SK-N-SH (cell line): ENCODE measurements around the gene MSI1.

Experiments used
- CHD2 ChIP-seq: fragments of 150-350 bp; IDR thresholded peaks from 2 replicates; pipeline ENCODE4 v1.6.1; 2018; ENCODE audit warnings: low read length; ENCODE audit not compliant: partially characterized antibody
- CTCF ChIP-seq: fragments of 200-600 bp; sonication (generic); IDR thresholded peaks from 2 replicates; pipeline ENCODE4 v1.6.1; 2017; ENCODE audit warnings: antibody characterized with exemption, mild to moderate bottlenecking, moderate library complexity
- EZH2phosphoT487 ChIP-seq: fragments of 200-600 bp; sonication (generic); IDR thresholded peaks from 2 replicates; pipeline ENCODE4 v1.6.1; 2017; ENCODE audit warnings: low read depth, mixed run types, mild to moderate bottlenecking, antibody characterized with exemption, moderate library complexity, borderline replicate concordance
- FOXM1 ChIP-seq: IDR thresholded peaks from 2 replicates; pipeline ENCODE4 v1.4.0; 2012; ENCODE audit warnings: low read depth, mild to moderate bottlenecking
- GABPA ChIP-seq: IDR thresholded peaks from 2 replicates; pipeline ENCODE4 v1.4.0; 2012; ENCODE audit warnings: low read depth, mild to moderate bottlenecking
- MAX ChIP-seq: IDR thresholded peaks from 2 replicates; pipeline ENCODE4 v1.4.0; 2012; ENCODE audit warnings: low read depth

GRCh38 chr12:120328228-120328627, 40.7 kb downstream of the MSI1 start:
- TF ChIP-seq CTCF (no peak), FOXM1 (no peak), EZH2phosphoT487 (no peak), GABPA (no peak), CHD2 (no peak), MAX (no peak)
